HUES64 (cell line): ENCODE measurements around the gene ADARB2.

ENCODE experiments used
- H3K27ac ChIP-seq: 2 replicates; pipeline ENCODE4 v1.7.0; 2013; ENCODE audit warnings: low read depth, low read length, inconsistent platforms
- H3K27me3 ChIP-seq: 2 replicates; pipeline ENCODE4 v1.6.1; 2013; ENCODE audit warnings: mild to moderate bottlenecking, low read length; ENCODE audit not compliant: insufficient read depth
- H3K36me3 ChIP-seq: 2 replicates; pipeline ENCODE4 v1.6.1; 2013; ENCODE audit warnings: mild to moderate bottlenecking, low read length; ENCODE audit not compliant: insufficient read depth
- H3K4me1 ChIP-seq: 2 replicates; pipeline ENCODE4 v1.6.1; 2013; ENCODE audit warnings: mild to moderate bottlenecking, low read length, moderate library complexity; ENCODE audit not compliant: insufficient read depth
- H3K4me3 ChIP-seq: 2 replicates; pipeline ENCODE4 v1.5.1; 2013; ENCODE audit warnings: mild to moderate bottlenecking, low read length, moderate library complexity
- H3K9ac ChIP-seq: 2 replicates; pipeline ENCODE4 v1.6.1; 2013; ENCODE audit warnings: mild to moderate bottlenecking, low read depth, low read length
- H3K9me3 ChIP-seq: 2 replicates; pipeline ENCODE4 v1.6.1; 2013; ENCODE audit warnings: low read depth, low read length; ENCODE audit not compliant: insufficient read depth
- whole genome bisulfite sequencing: fragments of 150-250, 120-280 bp; methylation state at CpG from one replicate; pipeline ENCODE4 v1.1.7; 2013; ENCODE audit warnings: missing lambda C conversion rate; 5-methylcytosine and 5-hydroxymethylcytosine counted together

ADARB2 gene

DNA sequence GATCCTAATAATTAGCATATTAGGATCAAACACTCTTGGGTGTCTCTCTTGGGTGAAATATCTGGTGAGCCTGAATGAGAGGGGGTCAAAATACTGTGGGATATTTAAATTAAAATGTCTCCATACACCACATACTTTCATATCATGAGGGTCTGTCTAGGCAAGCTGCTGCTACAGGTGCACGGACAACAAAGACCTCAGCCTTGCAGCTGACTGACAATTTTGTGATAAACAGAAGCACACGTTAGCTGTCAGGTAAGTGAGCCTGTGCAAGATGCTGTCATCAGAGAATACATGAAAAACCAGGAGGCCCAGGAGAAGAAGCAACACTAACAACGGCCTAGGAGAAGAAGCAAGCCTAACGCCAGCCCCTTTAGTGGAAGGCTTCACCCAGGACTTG, 247.5 kb downstream of the ADARB2 start:
- 92% methylated on average over 4 of the region's 4 CpGs for WGBS
- Histone ChIP-seq H3K4me1 (no peaks in the 10 kb centered on the region), H3K9ac (no peak overlapping the region), H3K9me3 (no peaks in the 10 kb centered on the region), H3K27me3 (no peaks in the 10 kb centered on the region), H3K36me3 (no peaks in the 10 kb centered on the region), H3K27ac (no peak overlapping the region), H3K4me3 (no peak overlapping the region)

DNA sequence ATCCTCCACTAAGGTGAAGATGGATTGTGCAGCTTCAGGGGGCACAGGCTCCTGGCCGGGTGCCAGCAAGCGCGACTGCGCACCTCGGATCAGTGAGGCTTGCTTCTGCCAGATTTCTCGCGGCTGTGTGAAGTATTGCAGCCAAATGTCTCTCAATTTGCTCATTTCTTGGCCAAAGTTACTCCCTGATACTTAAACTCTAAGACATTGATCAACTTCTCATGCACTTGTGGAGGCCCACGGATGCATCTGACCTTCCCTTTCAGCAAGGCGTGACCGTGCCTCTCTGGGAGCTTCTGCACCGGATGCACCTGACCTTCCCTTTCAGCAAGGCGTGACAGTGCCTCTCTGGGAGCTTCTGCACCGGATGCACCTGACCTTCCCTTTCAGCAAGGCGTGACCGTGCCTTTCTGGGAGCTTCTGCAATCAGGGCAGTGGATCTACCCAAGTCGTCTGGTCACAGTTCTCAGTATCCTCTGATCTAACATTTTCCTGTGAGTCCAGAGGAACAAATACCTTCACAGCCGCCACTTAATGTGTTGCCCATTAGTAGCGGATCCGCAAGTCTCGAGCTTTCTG, 248.3 kb downstream of the ADARB2 start:
- H3K27me3 ChIP-seq = no peaks in the 10 kb centered on the region
- H3K27ac ChIP-seq = no peak overlapping the region
- H3K4me1 ChIP-seq = peaks cover 3% of the 10 kb centered on the region; the same call in 1 of the 2 replicates
- H3K36me3 ChIP-seq = no peaks in the 10 kb centered on the region
- no peaks in the 10 kb centered on the region for H3K9me3 ChIP-seq
- no peak overlapping the region for H3K9ac ChIP-seq
- WGBS = 93% methylated on average over 20 of the region's 20 CpGs
- no peak overlapping the region for H3K4me3 ChIP-seq

DNA sequence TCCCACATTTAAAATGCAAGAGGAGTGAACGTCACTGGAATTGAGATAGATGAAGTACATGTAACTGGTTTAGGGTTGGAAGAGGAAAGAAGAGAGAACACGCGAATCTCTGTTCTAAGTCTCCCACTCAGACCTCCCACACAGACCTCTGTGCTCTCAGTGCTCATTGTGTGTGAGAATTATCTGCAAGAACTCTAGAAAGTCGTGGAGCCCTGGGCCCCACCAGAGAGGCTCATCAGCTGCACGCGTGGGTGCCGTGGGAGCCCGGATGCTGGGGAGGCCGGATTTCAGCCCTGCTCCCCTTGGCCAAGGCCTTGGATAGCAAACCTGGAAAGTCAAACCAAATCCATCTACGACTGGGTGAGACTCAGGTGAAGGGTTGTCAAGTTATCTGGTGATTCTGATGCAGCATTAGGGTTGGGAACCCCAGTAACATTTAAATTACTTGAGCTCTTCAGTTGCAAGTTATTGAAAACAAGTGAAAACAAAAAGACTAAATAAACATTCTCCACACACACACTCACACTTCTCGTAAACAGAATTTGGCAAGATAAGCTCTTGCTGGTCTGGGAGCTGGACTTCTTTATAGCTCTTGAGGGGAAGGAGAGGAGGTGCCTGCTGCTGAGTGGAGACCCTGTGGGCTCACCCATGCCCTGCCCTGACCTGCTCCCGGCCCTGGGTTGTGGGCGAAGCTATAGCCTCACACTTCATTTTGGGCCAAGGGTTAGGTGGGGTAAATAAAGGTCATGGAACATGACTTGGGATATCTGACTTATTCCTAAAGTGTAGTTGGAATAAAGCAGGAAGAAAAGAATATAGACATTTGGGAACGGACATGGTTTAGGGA, 250.3 kb downstream of the ADARB2 start:
- no peak overlapping the region for H3K9ac ChIP-seq
- H3K27ac ChIP-seq = no peak overlapping the region
- H3K9me3 ChIP-seq = no peaks in the 10 kb centered on the region
- peaks cover 13% of the 10 kb centered on the region for H3K4me1 ChIP-seq
- no peaks in the 10 kb centered on the region for H3K36me3 ChIP-seq
- 92% methylated on average over 12 of the region's 14 CpGs for WGBS
- no peak overlapping the region for H3K4me3 ChIP-seq
- no peaks in the 10 kb centered on the region for H3K27me3 ChIP-seq

DNA sequence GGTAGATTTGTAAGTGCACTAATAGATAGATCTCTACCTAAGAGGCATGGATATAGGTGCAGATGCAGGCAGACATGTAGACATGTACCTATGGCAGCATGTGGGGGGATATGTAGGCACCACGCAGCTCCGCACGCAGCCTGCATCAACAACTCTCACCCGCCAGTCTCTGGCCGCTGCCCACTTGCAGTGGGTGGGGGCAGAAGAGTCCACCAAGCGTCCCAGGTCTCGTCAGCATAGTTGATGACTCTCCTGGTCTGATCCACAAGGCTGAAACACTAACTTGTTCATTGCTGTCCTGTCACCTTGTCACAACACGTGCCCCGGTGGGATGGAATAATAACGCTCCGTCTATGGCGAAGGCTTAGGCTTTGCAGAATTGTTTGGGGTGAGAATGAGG, 252.0 kb downstream of the ADARB2 start:
- 95% methylated on average over 12 of the region's 12 CpGs for WGBS
- H3K36me3 ChIP-seq = no peaks in the 10 kb centered on the region
- H3K27ac ChIP-seq = no peak overlapping the region
- no peak overlapping the region for H3K9ac ChIP-seq
- peaks cover 13% of the 10 kb centered on the region for H3K4me1 ChIP-seq
- H3K4me3 ChIP-seq = no peak overlapping the region
- H3K9me3 ChIP-seq = no peaks in the 10 kb centered on the region
- no peaks in the 10 kb centered on the region for H3K27me3 ChIP-seq

DNA sequence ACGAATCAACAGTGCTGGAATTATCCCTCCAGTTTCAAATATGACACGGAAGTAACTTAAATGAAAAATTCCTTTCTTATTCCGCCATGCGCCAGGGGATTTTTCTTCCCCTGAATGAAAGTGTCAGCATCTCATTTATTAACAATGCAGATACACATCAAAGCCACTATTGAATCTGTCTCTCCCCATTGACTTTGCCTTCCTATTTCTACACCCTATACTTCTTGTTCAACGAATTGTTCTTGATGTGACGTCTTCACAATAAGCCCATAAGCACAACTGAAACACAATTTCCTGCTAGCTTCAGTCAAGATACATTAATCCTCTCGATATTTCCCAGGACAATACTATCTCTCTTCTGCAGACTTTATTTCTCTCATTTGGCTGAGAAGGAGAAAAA, 253.5 kb downstream of the ADARB2 start:
- Histone ChIP-seq H3K27me3 (no peaks in the 10 kb centered on the region), H3K36me3 (no peaks in the 10 kb centered on the region), H3K4me3 (no peak overlapping the region), H3K4me1 (peaks cover 13% of the 10 kb centered on the region), H3K27ac (no peak overlapping the region), H3K9me3 (0 out of 2 replicates have a peak, but pooled peaks cover 3% of the 10 kb centered on the region), H3K9ac (no peak overlapping the region)
- 70% methylated on average over 7 of the region's 7 CpGs for WGBS

DNA sequence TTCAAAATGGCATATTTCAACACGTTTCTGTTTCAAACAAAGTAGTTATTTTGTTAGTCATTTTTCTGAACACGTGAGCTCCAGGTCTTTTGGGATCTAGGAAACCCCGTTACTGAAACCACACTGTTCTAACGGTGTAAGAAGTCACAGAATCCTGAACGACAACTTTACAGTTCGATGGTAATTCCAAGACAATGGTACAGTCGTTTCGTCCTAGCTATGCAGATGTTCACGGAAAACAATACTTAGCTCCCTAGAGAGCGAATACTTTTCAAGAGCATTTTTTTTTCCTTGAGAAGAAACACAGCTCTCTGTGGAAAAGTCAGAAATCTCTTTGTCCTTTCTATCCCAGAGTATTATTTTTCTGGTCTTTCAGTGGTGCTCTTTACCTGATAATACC, 254.1 kb downstream of the ADARB2 start:
- no peak overlapping the region for H3K9ac ChIP-seq
- H3K36me3 ChIP-seq = no peaks in the 10 kb centered on the region
- peaks cover 13% of the 10 kb centered on the region for H3K4me1 ChIP-seq
- no peaks in the 10 kb centered on the region for H3K27me3 ChIP-seq
- 0 out of 2 replicates have a peak, but pooled peaks cover 3% of the 10 kb centered on the region for H3K9me3 ChIP-seq
- 59% methylated on average over 10 of the region's 10 CpGs for WGBS
- no peak overlapping the region for H3K27ac ChIP-seq
- no peak overlapping the region for H3K4me3 ChIP-seq

DNA sequence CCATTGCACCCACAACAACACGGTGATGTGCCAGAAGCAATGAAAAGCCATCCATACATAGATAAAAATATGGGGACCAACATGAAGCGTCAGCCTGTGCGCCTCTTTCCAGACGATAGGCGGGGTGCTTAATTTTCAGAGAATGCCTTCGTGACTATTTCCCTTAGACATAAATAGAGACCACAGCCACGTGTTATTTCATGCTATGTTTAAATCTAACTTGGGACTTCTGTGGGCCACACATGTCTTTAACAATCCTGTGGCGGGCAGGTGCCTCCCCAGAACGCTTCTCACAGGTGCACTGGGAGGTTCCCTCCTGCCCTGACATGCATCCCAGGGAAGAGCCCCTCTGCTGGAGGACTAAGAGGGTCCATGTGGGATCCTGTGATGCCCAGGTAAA, 259.7 kb downstream of the ADARB2 start:
- Histone ChIP-seq H3K27me3 (no peaks in the 10 kb centered on the region), H3K9me3 (0 out of 2 replicates have a peak, but pooled peaks cover 12% of the 10 kb centered on the region), H3K36me3 (no peaks in the 10 kb centered on the region), H3K4me3 (no peak overlapping the region), H3K27ac (no peak overlapping the region), H3K9ac (no peak overlapping the region), H3K4me1 (peaks cover 11% of the 10 kb centered on the region; the same call in 1 of the 2 replicates)
- WGBS = 95% methylated on average over 9 of the region's 9 CpGs

DNA sequence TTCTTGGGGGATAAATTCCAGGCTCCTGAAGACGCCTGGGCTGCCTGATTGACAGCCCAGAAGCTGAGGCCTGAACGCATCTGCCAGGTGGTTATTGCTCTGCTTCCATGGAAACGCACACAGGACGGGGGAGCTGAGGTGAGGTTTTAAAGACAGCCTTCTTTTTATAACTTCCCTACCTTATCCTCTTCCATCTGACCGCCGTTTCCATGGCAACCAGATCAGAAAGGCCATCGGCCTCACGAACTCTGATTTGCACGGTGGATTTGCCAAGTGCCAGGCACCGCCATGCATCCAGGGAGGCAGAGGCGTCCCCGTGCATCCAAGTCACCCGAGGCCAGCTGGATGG, 260.9 kb downstream of the ADARB2 start:
- H3K4me3 ChIP-seq = no peak overlapping the region
- H3K27ac ChIP-seq = no peak overlapping the region
- no peaks in the 10 kb centered on the region for H3K27me3 ChIP-seq
- H3K4me1 ChIP-seq = peaks cover 11% of the 10 kb centered on the region; the same call in 1 of the 2 replicates
- WGBS = 81% methylated on average over 13 of the region's 13 CpGs
- H3K9me3 ChIP-seq = 0 out of 2 replicates have a peak, but pooled peaks cover 12% of the 10 kb centered on the region
- no peak overlapping the region for H3K9ac ChIP-seq
- no peaks in the 10 kb centered on the region for H3K36me3 ChIP-seq

DNA sequence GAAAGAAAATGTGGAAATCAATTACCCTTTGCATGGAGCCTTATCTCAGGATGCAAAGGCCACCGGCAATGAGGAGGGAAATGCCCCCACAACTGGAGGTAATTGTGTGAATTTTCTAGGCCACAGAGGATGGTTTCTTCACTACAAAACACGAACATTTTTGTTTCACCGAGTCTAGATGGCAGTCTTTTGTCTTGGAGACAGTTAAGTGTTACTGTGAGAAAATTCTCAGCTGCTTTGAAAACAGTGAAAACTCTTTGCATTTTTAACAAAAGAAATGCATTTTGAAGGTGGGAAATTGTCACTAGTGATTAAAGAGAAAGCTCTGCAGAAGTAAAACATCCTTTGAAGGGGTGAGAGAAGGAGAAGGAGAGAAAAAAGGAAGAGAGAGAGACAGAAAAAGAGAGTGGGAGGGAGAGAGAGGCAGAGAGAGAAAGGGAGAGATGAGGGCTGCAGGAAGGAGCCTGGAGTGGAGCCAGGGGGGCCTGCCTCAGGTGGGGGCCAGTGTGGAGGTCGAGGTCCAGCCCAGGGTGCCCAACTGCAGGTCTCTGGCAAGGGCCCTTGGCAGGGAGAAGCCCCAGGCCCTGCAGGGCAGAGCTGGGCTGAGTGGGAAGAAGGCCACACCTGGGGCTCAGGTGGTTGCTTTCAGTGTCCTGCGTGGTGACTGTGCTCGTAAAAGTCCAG, 261.4 kb downstream of the ADARB2 start:
- 34% methylated on average over 6 of the region's 6 CpGs for WGBS
- H3K9me3 ChIP-seq = 0 out of 2 replicates have a peak, but pooled peaks cover 12% of the 10 kb centered on the region
- H3K9ac ChIP-seq = no peak overlapping the region
- H3K4me1 ChIP-seq = peaks cover 11% of the 10 kb centered on the region; the same call in 1 of the 2 replicates
- no peaks in the 10 kb centered on the region for H3K27me3 ChIP-seq
- no peak overlapping the region for H3K27ac ChIP-seq
- H3K4me3 ChIP-seq = no peak overlapping the region
- H3K36me3 ChIP-seq = no peaks in the 10 kb centered on the region

DNA sequence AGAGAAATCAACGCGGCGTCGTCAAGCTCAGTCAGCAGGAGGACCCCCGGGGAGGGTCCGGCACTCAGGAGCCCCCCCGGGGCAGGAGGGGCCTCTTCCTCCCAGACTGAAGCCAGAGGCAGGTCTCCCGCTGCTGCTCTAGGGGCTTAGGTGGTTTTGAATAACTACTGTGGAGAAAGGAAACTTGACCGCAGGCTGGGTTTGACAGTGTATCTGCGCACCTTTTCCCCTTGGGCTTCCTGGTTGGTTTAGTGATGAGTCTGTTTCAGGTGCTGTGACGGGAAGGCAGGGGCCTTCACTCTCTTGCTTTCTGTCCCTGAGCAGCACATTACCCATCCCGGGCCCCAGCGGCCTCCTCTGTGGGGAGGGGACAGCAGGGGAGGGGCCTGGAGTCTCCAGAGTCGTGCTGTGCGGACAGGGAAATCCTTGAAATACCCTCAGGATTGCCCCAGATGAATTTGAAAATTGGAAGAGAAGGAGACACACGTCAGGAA, 262.2 kb downstream of the ADARB2 start:
- peaks cover 11% of the 10 kb centered on the region; the same call in 1 of the 2 replicates for H3K4me1 ChIP-seq
- no peak overlapping the region for H3K27ac ChIP-seq
- H3K4me3 ChIP-seq = no peak overlapping the region
- no peak overlapping the region for H3K9ac ChIP-seq
- H3K9me3 ChIP-seq = 0 out of 2 replicates have a peak, but pooled peaks cover 12% of the 10 kb centered on the region
- 25% methylated on average over 16 of the region's 16 CpGs for WGBS
- no peaks in the 10 kb centered on the region for H3K36me3 ChIP-seq
- no peaks in the 10 kb centered on the region for H3K27me3 ChIP-seq
